ENCODE results near the gene NHEJ1. TPM values are rescaled to one million over a fixed set of nuclear protein-coding genes. Genes with fewer than 3 reads are reported as not detected.
A peak's percentile ranks its signal among the peaks of the same experiment; 100 is the strongest.

Gene NHEJ1
- total RNA-seq, 2 donors from 2014 or later: 15.2 to 16.9 TPM

DNA sequence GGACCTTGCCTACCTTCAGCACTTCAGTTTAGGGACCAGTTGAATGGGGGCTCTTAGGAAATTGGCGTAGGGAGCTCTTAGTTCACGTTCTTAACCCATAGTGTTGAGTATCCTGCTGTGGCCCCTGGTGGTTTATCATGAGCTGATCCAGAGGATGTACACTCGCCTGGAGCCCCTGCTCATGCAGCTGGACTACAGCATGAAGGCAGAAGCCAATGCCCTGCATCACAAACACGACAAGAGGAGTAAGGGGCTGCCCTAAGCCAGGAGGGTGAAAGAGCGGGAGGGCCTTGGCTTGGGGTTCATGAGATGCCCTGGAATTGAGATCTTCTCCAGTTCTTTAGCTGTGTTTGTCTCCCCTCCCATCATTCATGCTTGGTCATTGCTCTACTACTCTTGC lies 20.3 kb upstream of the NHEJ1 start:
- no peak overlapping the region for H3K27ac ChIP-seq
- H3K4me1 ChIP-seq (replicated peaks): peaks cover 5% of the 10 kb centered on the region
- no peaks in the 10 kb centered on the region for H3K27me3 ChIP-seq (replicated peaks; ENCODE audit: insufficient read depth)
- peaks cover 0 to 24% of the 10 kb centered on the region in 2 donors for H3K36me3 ChIP-seq
- TF ChIP-seq, protein P1, sequence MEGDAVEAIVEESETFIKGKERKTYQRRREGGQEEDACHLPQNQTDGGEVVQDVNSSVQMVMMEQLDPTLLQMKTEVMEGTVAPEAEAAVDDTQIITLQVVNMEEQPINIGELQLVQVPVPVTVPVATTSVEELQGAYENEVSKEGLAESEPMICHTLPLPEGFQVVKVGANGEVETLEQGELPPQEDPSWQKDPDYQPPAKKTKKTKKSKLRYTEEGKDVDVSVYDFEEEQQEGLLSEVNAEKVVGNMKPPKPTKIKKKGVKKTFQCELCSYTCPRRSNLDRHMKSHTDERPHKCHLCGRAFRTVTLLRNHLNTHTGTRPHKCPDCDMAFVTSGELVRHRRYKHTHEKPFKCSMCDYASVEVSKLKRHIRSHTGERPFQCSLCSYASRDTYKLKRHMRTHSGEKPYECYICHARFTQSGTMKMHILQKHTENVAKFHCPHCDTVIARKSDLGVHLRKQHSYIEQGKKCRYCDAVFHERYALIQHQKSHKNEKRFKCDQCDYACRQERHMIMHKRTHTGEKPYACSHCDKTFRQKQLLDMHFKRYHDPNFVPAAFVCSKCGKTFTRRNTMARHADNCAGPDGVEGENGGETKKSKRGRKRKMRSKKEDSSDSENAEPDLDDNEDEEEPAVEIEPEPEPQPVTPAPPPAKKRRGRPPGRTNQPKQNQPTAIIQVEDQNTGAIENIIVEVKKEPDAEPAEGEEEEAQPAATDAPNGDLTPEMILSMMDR (IDR thresholded peaks at IDR 0.05): no peak
- TF ChIP-seq POLR2A (IDR thresholded peaks at IDR 0.05): no peak
- TF ChIP-seq POLR2AphosphoS5 (IDR thresholded peaks at IDR 0.05): no peak
- 89% methylated on average over 5 of the region's 5 CpGs for WGBS
- no peaks in the 10 kb centered on the region for H3K9me3 ChIP-seq
- DNase-seq (ENCODE audit: low spot score): no peak
- H3K4me3 ChIP-seq: no peak overlapping the region
- intact Hi-C loops (cut with DNase I): no loop called here

DNA sequence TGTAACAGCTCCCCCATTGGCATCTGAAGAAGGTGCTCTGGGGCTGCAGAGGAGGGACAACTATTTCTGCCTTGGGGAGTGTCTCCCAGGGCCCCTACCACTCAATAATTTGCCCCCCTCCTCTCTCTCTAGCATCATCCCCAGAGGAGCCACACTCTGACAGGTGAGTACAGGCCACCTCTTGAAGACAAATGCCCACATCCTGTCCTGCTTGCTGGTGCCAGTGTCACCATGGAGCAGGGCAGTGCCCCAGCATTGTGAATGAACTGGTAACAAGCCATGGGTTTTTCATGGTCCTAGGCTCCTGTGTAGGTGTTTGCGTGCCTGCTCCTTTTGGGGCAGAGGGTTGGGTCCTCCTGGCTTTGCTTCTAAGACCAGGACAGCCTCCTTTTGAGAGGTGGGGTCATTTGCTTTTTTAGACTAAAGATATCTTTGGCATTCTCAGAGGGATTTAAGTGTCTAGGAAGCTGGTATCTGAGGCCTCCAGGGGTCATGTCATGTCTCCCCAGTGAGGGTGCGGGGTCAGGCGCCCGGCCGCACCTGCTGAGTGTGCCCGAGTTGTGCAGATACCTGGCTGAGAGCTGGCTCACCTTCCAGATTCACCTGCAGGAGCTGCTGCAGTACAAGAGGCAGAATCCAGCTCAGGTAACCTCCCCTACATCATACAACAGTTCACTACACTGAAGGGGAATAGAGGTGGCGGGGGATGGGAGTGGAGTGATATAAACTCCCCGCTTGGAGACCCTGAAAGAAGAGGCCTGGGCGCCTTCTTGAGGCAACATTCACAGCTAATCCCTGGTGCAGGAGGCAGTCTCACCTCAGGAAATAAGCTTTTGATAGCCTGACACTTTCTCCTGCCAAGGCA lies 19.2 kb upstream of the NHEJ1 start:
- intact Hi-C loops (cut with DNase I): loop anchor here (5.0 to 10.0 kb wide), 3 partner anchors 37 to 335 kb away; partner anchors contain the start of genes ABCB6, ASIC4 and DNPEP
- no peak for DNase-seq (ENCODE audit: low spot score)
- peaks cover 11% of the 10 kb centered on the region for H3K4me1 ChIP-seq (replicated peaks)
- peaks cover 0 to 24% of the 10 kb centered on the region in 2 donors for H3K36me3 ChIP-seq
- no peaks in the 10 kb centered on the region for H3K9me3 ChIP-seq
- no peaks in the 10 kb centered on the region for H3K27me3 ChIP-seq (replicated peaks; ENCODE audit: insufficient read depth)
- TF ChIP-seq POLR2AphosphoS5 (IDR thresholded peaks at IDR 0.05) (no peak), POLR2A (IDR thresholded peaks at IDR 0.05) (no peak)
- TF ChIP-seq, protein P1 (IDR thresholded peaks at IDR 0.05): no peak
- H3K27ac ChIP-seq: no peak overlapping the region
- WGBS: 94% methylated on average over 9 of the region's 9 CpGs
- no peak overlapping the region for H3K4me3 ChIP-seq

DNA sequence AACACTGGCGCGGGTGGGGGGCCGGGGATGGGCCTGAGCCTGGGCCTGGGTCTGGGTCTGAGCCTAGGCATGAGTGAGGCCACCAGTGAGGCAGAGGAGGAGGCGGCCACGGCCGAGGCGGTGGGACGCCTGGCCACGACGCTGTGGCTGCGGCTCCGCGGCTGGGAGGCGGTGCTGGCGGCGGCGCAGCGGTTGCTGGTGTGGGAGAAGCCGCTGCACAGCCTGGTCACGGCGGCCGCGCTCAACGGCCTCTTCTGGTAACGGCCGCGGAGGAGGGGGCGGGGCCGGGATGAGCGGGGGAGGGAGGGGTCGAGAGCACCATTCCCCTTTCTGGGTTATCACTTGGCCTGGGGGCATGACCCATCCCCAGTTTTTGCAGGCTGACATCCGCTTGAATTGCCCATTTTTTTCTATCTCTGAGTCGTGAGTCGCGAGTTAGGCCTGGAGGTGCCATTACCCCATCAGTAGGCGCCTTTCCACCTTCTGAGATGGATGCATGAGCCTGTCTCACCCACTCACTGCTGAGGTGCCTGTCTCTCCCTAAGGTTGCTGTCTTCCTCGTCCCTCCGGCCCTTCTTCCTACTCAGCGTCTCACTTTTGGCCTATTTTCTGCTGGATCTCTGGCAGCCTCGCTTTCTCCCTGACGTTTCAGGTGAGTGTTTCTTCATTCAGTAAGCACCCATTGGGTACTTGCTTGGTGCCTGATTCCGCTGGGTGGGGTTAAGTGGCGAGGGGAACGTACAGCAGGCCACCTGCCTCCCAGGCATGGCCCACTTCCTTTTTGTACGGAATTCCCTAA lies 18.0 kb upstream of the NHEJ1 start:
- DNase-seq (ENCODE audit: low spot score): peak; percentile 39
- intact Hi-C loops (cut with DNase I): loop anchor here (5.0 to 10.0 kb wide), 3 partner anchors 39 to 336 kb away; partner anchors contain the start of genes ABCB6, ASIC4 and DNPEP
- 3% methylated on average over 45 of the region's 45 CpGs for WGBS
- H3K27ac ChIP-seq: peak overlapping the region; percentile 98 to 99
- no peaks in the 10 kb centered on the region for H3K27me3 ChIP-seq (replicated peaks; ENCODE audit: insufficient read depth)
- H3K4me3 ChIP-seq: peak overlapping the region; percentile 73 to 82
- peaks cover 0 to 24% of the 10 kb centered on the region in 2 donors for H3K36me3 ChIP-seq
- no peak for TF ChIP-seq POLR2A (IDR thresholded peaks at IDR 0.05)
- TF ChIP-seq, protein P1 (IDR thresholded peaks at IDR 0.05): no peak
- no peaks in the 10 kb centered on the region for H3K9me3 ChIP-seq
- peaks cover 11% of the 10 kb centered on the region for H3K4me1 ChIP-seq (replicated peaks)

DNA sequence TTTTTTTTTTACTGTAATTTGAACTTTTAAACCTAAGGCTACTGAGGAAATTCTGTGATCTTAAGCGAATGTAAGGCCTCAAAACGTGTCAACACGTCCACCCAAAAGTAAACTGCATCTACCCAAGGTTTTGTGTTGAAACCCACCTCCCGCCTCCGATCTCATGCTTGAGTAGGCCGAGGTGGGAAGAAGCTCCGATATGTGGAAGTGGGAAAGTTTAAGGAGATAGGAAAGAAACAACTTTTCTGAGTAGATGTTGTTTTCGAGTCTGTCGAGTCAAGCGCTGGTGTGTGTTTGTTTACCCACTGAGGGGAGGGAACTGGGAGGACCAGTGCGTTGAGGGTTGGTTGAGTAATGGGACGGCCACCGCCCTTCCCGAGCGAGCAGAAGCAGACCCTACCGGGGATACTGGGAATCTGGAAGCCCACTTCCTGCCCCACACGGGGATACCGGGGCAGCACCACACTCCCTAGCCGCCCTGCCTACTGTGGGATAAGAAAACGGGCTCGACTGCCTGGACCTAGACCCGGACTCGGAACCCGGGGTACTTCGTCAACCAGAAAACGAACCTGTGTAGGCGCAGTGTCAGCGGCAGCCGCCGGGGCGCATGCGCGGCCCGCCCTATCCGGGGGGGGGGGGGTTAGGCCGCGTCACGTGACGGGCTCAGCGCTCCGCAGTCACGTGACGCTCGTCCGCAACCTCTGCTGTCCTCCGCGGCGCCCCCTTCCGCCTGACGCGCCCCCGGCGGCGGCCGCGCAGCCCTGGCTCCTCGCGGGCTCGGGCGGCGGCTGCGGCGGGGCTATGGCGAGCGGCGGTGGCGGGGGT lies 17.1 kb upstream of the NHEJ1 start, which contains the start of gene RETREG2:
Gene RETREG2 (plus strand): TSS at position 724 of the 825 bp plus-strand sequence. CDS start 78 bp downstream, at position 802.
- Histone ChIP-seq H3K9me3 (no peaks in the 10 kb centered on the region), H3K4me3 (peak within 1 kb of the TSS; percentile 73 to 82), H3K4me1 (replicated peaks) (peaks cover 11% of the 10 kb centered on the region), H3K27ac (peak within 1 kb of the TSS; percentile 98 to 99), H3K27me3 (replicated peaks; ENCODE audit: insufficient read depth) (no peaks in the 10 kb centered on the region), H3K36me3 (peaks cover 0 to 18% of the 10 kb centered on the region in 2 donors)
- under 1% methylated on average over 36 of the region's 67 CpGs for WGBS
- TF ChIP-seq, protein P1 (IDR thresholded peaks at IDR 0.05): peak; percentile 54 to 70 (median 66)
- TF ChIP-seq POLR2AphosphoS5 (IDR thresholded peaks at IDR 0.05) (peak; percentile 89), POLR2A (IDR thresholded peaks at IDR 0.05) (peak; percentile 96)
- intact Hi-C loops (cut with DNase I): loop anchor here (5.0 to 10.0 kb wide), 3 partner anchors 40 to 337 kb away; partner anchors contain the start of genes ABCB6, ASIC4 and DNPEP
- peak; percentile 93 for DNase-seq (ENCODE audit: low spot score)
